ENCODE measurements around the gene AMMECR1. TPM values are rescaled to one million over a fixed set of nuclear protein-coding genes. Genes with fewer than 3 reads are reported as not detected.

AMMECR1 gene
- 1 to 10 TPM; 3.0 to 5.1 (median 3.7) TPM for total RNA-seq

DNA sequence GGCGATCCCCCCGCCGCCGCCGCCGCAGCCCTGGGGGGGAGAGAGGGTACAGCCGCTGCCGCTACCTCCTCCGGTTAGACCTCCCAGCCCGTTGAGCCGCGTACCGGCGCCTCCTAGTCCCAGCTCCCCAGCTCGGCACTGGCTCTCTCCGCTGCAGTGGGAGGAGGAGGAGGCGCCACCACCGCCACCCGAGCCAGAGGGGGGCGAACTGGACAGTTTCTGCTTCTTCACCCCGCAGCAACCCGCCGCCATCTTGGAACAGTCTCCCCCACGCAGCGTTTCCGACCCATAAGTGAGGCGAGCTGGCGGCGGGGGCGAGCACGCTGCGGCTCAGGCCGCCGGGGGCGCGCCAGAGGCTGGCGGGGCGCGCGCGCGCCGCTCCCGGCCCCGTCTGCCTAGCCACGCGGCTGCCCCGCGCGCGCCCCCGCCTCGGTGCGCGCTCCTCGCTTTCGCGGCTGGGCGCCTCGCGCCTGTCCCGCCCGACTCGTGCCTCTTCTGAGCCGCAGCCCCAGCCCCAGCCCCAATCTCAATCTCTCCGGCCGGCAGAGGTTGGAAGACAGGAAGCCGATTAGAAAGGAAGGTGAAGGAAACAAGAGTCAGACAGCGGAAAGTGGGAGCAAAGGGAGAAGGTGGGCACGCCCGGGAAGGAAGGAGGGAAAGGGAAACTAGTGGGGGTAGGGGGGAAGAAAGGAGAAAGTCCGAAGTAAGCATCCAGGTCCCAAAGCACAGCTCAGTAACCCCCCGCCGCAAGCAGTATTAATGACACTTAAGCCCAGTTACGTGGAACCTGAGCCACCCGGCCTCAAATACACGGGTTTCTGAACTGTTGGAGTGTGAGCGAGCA is at the start of gene AMMECR1:
Gene AMMECR1, minus strand, starts transcription at position 266 of the 844 bp plus-strand sequence. Its CDS starts 14 bp downstream, at position 252.
- no peak for TF ChIP-seq CTCF (IDR thresholded peaks at IDR 0.05; ENCODE audit: low read depth)

DNA sequence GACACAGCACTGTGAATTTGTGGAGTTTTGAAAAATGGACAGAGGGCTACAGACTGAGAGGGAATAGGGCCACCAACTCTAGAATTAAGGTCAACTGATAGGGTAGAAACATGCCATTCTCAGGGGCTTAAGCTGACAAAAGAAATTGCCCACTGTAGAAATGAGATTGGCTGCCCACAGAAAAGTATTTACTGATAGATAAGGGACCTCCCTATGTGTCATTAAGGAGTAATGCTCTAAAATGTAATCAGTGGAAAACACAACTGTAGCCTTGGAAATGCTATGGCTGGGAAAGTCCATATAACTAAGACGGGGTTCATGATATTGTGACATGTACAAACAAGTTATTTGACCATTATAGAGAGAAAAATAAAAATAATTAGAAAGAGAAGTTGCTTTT is 45.4 kb upstream of the AMMECR1 start:
- no peak for TF ChIP-seq CTCF (IDR thresholded peaks at IDR 0.05; ENCODE audit: low read depth)

DNA sequence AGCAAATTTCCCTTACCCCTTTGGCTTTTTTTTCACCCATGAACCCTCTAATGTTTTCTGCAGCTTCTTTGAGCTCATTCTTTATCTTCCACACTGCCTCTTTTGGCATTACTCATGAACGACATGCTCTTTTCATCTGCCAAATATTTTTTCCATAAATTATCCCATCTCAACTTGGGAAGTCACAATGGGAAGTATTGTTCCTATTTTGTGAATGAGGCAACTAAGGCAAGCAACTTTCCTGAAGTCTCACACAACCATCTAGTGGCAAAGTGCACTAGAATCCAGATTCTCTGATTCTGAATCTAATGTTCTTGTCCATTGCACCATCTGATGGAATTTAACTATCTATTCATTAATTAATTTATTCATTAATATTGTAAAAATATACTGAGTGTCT is 41.4 kb upstream of the AMMECR1 start:
- TF ChIP-seq CTCF (IDR thresholded peaks at IDR 0.05; ENCODE audit: low read depth): no peak

- no peak for TF ChIP-seq CTCF (IDR thresholded peaks at IDR 0.05; ENCODE audit: low read depth)
Measured at GRCh38 chrX:110358548-110358947, 40.7 kb upstream of the AMMECR1 start, which contains the start of gene RTL9. Gene RTL9, plus strand, starts transcription at chrX:110358848. Its CDS starts 91,770 bp downstream, at chrX:110450618.

- TF ChIP-seq CTCF (IDR thresholded peaks at IDR 0.05; ENCODE audit: low read depth): no peak
Measured at GRCh38 chrX:110346681-110347080, 28.8 kb upstream of the AMMECR1 start.

GRCh38 chrX:110341189-110342035 is 23.5 kb upstream of the AMMECR1 start:
- TF ChIP-seq CTCF (IDR thresholded peaks at IDR 0.05; ENCODE audit: low read depth): no peak

DNA sequence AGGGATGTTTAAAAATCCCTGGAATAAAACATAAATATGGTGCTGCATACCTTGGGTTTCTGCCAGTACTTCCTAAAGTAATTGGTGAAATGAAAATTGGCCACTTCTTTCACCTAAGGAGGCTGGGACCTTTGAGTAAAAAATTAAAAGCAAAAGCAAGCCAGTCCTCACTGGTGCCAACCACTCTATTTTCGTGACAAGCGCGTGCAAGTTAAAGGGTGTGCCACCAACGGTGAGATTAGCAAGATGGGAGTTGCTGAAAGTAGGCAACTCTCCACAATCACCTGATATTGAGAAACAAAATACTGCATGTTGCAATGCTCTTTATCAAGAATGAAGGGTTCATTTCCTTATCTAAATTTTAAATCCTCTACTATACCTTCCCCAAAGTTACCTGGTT is 21.1 kb upstream of the AMMECR1 start:
- TF ChIP-seq CTCF (IDR thresholded peaks at IDR 0.05; ENCODE audit: low read depth): no peak
